Measurements from ENCODE around the gene BRINP2.

The BRINP2 gene

GRCh38 chr1:177210071-177210470 lies 39.3 kb downstream of the BRINP2 start:
- Histone ChIP-seq H3K4me3 (ENCODE audit: low read depth, low read length) (no peak overlapping the region), H3K9me3 (ENCODE audit: severe bottlenecking) (no peaks in the 10 kb centered on the region), H3K36me3 (no peaks in the 10 kb centered on the region), H3K27ac (no peak overlapping the region), H3K27me3 (ENCODE audit: insufficient read depth, low read depth, severe bottlenecking) (no peaks in the 10 kb centered on the region)
- no peak for TF ChIP-seq CTCF (IDR thresholded peaks at IDR 0.05; ENCODE audit: low read depth, low read length)
- no peak for DNase-seq

GRCh38 chr1:177211231-177211630 lies 40.5 kb downstream of the BRINP2 start:
- no peaks in the 10 kb centered on the region for H3K36me3 ChIP-seq
- no peak for DNase-seq
- H3K9me3 ChIP-seq (ENCODE audit: severe bottlenecking) = peaks cover 2% of the 10 kb centered on the region
- no peaks in the 10 kb centered on the region for H3K27me3 ChIP-seq (ENCODE audit: insufficient read depth, low read depth, severe bottlenecking)
- H3K27ac ChIP-seq = no peak overlapping the region
- H3K4me3 ChIP-seq (ENCODE audit: low read depth, low read length) = no peak overlapping the region
- TF ChIP-seq CTCF (IDR thresholded peaks at IDR 0.05; ENCODE audit: low read depth, low read length) = no peak

- H3K4me3 ChIP-seq (ENCODE audit: low read depth, low read length) = no peak overlapping the region
- no peaks in the 10 kb centered on the region for H3K27me3 ChIP-seq (ENCODE audit: insufficient read depth, low read depth, severe bottlenecking)
- DNase-seq = no peak
- no peaks in the 10 kb centered on the region for H3K36me3 ChIP-seq
- TF ChIP-seq CTCF (IDR thresholded peaks at IDR 0.05; ENCODE audit: low read depth, low read length) = no peak
- peaks cover 4% of the 10 kb centered on the region for H3K9me3 ChIP-seq (ENCODE audit: severe bottlenecking)
- no peak overlapping the region for H3K27ac ChIP-seq
Measured at GRCh38 chr1:177216587-177217202, 45.9 kb downstream of the BRINP2 start.

- H3K9me3 ChIP-seq (ENCODE audit: severe bottlenecking) = peaks cover 4% of the 10 kb centered on the region
- peak; percentile 69 for DNase-seq
- no peaks in the 10 kb centered on the region for H3K36me3 ChIP-seq
- no peaks in the 10 kb centered on the region for H3K27me3 ChIP-seq (ENCODE audit: insufficient read depth, low read depth, severe bottlenecking)
- no peak overlapping the region for H3K4me3 ChIP-seq (ENCODE audit: low read depth, low read length)
- H3K27ac ChIP-seq = no peak overlapping the region
- TF ChIP-seq CTCF (IDR thresholded peaks at IDR 0.05; ENCODE audit: low read depth, low read length) = no peak
Measured at GRCh38 chr1:177219554-177220458, 49.0 kb downstream of the BRINP2 start.

GRCh38 chr1:177223359-177223758 lies 52.6 kb downstream of the BRINP2 start:
- DNase-seq = no peak
- H3K36me3 ChIP-seq = no peaks in the 10 kb centered on the region
- H3K27me3 ChIP-seq (ENCODE audit: insufficient read depth, low read depth, severe bottlenecking) = no peaks in the 10 kb centered on the region
- no peak overlapping the region for H3K4me3 ChIP-seq (ENCODE audit: low read depth, low read length)
- TF ChIP-seq CTCF (IDR thresholded peaks at IDR 0.05; ENCODE audit: low read depth, low read length) = no peak
- H3K9me3 ChIP-seq (ENCODE audit: severe bottlenecking) = no peaks in the 10 kb centered on the region
- H3K27ac ChIP-seq = no peak overlapping the region

Measured in WERI-Rb-1 (cell line).